GM23338 (cell line): ENCODE measurements around the gene THUMPD2. TPM values are rescaled to one million over a fixed set of nuclear protein-coding genes. Genes with fewer than 3 reads are reported as not detected.

Experiments used
- ATAC-seq: fragments of 200-7000 bp; cut with Tn5 transposase; 3 replicates; pipeline ENCODE4 v1.9.1; 2020
- DNase-seq: peaks from one replicate; pipeline ENCODE4 v3.0.0-alpha.2; 2015; ENCODE audit warnings: low spot score
- H2AFZ ChIP-seq: fragments of 200-600 bp; sonication (generic); 2 replicates; pipeline ENCODE4 v1.8.0; 2016; ENCODE audit warnings: antibody characterized with exemption, mild to moderate bottlenecking, moderate library complexity
- H3F3A ChIP-seq: fragments of 200-600 bp; sonication (generic); replicated peaks from 2 replicates; pipeline ENCODE4 v1.8.0; 2017; ENCODE audit warnings: antibody characterized with exemption, mixed run types, low read depth
- H3K27ac ChIP-seq: fragments of 200-600 bp; sonication (generic); 2 replicates; pipeline ENCODE4 v1.6.1; 2016; ENCODE audit warnings: low read depth
- H3K27me3 ChIP-seq: fragments of 200-600 bp; sonication (generic); 2 replicates; pipeline ENCODE4 v1.8.0; 2016; ENCODE audit warnings: mild to moderate bottlenecking, mixed run types, moderate library complexity; ENCODE audit not compliant: insufficient read depth
- H3K36me3 ChIP-seq: fragments of 200-600 bp; sonication (generic); 2 replicates; pipeline ENCODE4 v1.8.0; 2016; ENCODE audit warnings: mild to moderate bottlenecking; ENCODE audit not compliant: insufficient read depth
- H3K4me1 ChIP-seq: fragments of 200-600 bp; sonication (generic); 2 replicates; pipeline ENCODE4 v1.8.0; 2016; ENCODE audit warnings: mild to moderate bottlenecking, moderate library complexity; ENCODE audit not compliant: insufficient read depth
- H3K4me2 ChIP-seq: fragments of 200-600 bp; sonication (generic); 2 replicates; pipeline ENCODE4 v1.7.1; 2017; ENCODE audit warnings: mixed run types
- H3K4me3 ChIP-seq: fragments of 200-600 bp; sonication (generic); 2 replicates; pipeline ENCODE4 v1.6.1; 2016; ENCODE audit warnings: mixed run types
- H3K79me2 ChIP-seq: fragments of 200-600 bp; sonication (generic); replicated peaks from 2 replicates; pipeline ENCODE4 v1.8.0; 2017; ENCODE audit warnings: mild to moderate bottlenecking; ENCODE audit not compliant: insufficient read depth
- H3K9me2 ChIP-seq: fragments of 200-600 bp; sonication (generic); 2 replicates; pipeline ENCODE4 v1.8.0; 2017; ENCODE audit not compliant: insufficient read depth
- H4K20me1 ChIP-seq: fragments of 200-600 bp; sonication (generic); replicated peaks from 2 replicates; pipeline ENCODE4 v1.8.0; 2017; ENCODE audit warnings: mild to moderate bottlenecking; ENCODE audit not compliant: insufficient read depth
- H3K27ac Mint-ChIP-seq: 2 replicates; pipeline ENCODE4 v1.8.0; 2020; ENCODE audit warnings: inconsistent platforms, mild to moderate bottlenecking, moderate library complexity, mixed read lengths
- H3K27me3 Mint-ChIP-seq: 3 replicates; pipeline ENCODE4 v1.8.0; 2022; ENCODE audit warnings: low read depth, mild to moderate bottlenecking, moderate library complexity, mixed read lengths, inconsistent platforms; ENCODE audit not compliant: insufficient read depth, poor library complexity
- H3K36me3 Mint-ChIP-seq: 3 replicates; pipeline ENCODE4 v1.8.0; 2021; ENCODE audit warnings: low read depth, mild to moderate bottlenecking, inconsistent platforms, moderate library complexity, mixed read lengths
- H3K4me1 Mint-ChIP-seq: 3 replicates; pipeline ENCODE4 v1.8.0; 2020; ENCODE audit warnings: mild to moderate bottlenecking, inconsistent platforms, mixed read lengths
- H3K4me3 Mint-ChIP-seq: 3 replicates; pipeline ENCODE4 v1.8.0; 2021; ENCODE audit warnings: moderate library complexity, mild to moderate bottlenecking, inconsistent platforms, mixed read lengths
- H3K9me3 Mint-ChIP-seq: 3 replicates; pipeline ENCODE4 v1.8.0; 2020; ENCODE audit warnings: moderate library complexity, mild to moderate bottlenecking, inconsistent platforms, mixed read lengths
- CREB1 ChIP-seq: fragments of 250-450 bp; sonication (Bioruptor Pico); IDR thresholded peaks from 2 replicates; pipeline ENCODE4 v1.5.0; 2020; ENCODE audit warnings: low read depth, mild to moderate bottlenecking, moderate library complexity
- ETS1 ChIP-seq: IDR thresholded peaks from 2 replicates; pipeline ENCODE4 v1.6.1; 2016; ENCODE audit warnings: antibody characterized with exemption
- EZH2 ChIP-seq: fragments of 200-600 bp; sonication (generic); IDR thresholded peaks from one replicate; pipeline ENCODE4 v1.8.0; 2017; ENCODE audit warnings: antibody characterized with exemption, mild to moderate bottlenecking, low read depth; ENCODE audit not compliant: unreplicated experiment
- EZH2phosphoT487 ChIP-seq: fragments of 200-600 bp; sonication (generic); IDR thresholded peaks from one replicate; pipeline ENCODE4 v1.8.1; 2018; ENCODE audit warnings: antibody characterized with exemption; ENCODE audit not compliant: unreplicated experiment
- JUNB ChIP-seq: IDR thresholded peaks from one replicate; pipeline ENCODE4 v1.6.1; 2016; ENCODE audit warnings: antibody characterized with exemption; ENCODE audit not compliant: unreplicated experiment
- NANOG ChIP-seq: IDR thresholded peaks from 2 replicates; pipeline ENCODE4 v1.6.1; 2016; ENCODE audit warnings: antibody characterized with exemption, borderline replicate concordance
- POLR2AphosphoS5 ChIP-seq: IDR thresholded peaks from 2 replicates; pipeline ENCODE4 v1.6.1; 2016; ENCODE audit warnings: antibody characterized with exemption, low read depth
- REST ChIP-seq: IDR thresholded peaks from one replicate; pipeline ENCODE4 v1.6.1; 2018; ENCODE audit warnings: antibody characterized with exemption; ENCODE audit not compliant: unreplicated experiment
- STAT1 ChIP-seq: IDR thresholded peaks from one replicate; pipeline ENCODE4 v1.6.1; 2016; ENCODE audit warnings: antibody characterized with exemption; ENCODE audit not compliant: unreplicated experiment
- ZNF331 ChIP-seq: fragments of 250-450 bp; sonication (Bioruptor Pico); IDR thresholded peaks from 2 replicates; pipeline ENCODE4 v1.5.0; 2020; ENCODE audit warnings: low read depth, mild to moderate bottlenecking, moderate library complexity
- ZNF462 ChIP-seq: fragments of 250-450 bp; sonication (Bioruptor Pico); IDR thresholded peaks from 2 replicates; pipeline ENCODE4 v1.5.0; 2020; ENCODE audit warnings: mild to moderate bottlenecking, moderate library complexity
- polyA plus RNA-seq: library from polyadenylated mRNA; unstranded; fragments of >200 nt; fragmentation: Nextera tagmentation; extraction: Ambion mirVana; gene quantifications from 2 replicates; pipeline ENCODE4 v1.2.1, GENCODE V29; 2016
- total RNA-seq: library from RNA; depleted of rRNA; stranded (reverse); fragments of >200 nt; shearing (Covaris generic); gene quantifications from 2 replicates; pipeline ENCODE4 v1.2.3, GENCODE V29; 2014
- TF ChIP-seq, protein P1 (sequence below), 2 experiments: fragments of 200-600 bp in 1 of 2; sonication (generic) in 1 of 2; conservative IDR thresholded peaks; 2 replicates each; pipeline versions ENCODE4 v1.5.1 to v1.6.1; 2016 to 2017; ENCODE audit warnings: antibody characterized with exemption in 2 of 2, low read depth in 2 of 2, mild to moderate bottlenecking in 2 of 2, moderate library complexity in 1 of 2

THUMPD2 gene
- total and polyA plus RNA-seq, 2 experiments from 2014 or later, result 19.5 to 25.1 TPM

DNA sequence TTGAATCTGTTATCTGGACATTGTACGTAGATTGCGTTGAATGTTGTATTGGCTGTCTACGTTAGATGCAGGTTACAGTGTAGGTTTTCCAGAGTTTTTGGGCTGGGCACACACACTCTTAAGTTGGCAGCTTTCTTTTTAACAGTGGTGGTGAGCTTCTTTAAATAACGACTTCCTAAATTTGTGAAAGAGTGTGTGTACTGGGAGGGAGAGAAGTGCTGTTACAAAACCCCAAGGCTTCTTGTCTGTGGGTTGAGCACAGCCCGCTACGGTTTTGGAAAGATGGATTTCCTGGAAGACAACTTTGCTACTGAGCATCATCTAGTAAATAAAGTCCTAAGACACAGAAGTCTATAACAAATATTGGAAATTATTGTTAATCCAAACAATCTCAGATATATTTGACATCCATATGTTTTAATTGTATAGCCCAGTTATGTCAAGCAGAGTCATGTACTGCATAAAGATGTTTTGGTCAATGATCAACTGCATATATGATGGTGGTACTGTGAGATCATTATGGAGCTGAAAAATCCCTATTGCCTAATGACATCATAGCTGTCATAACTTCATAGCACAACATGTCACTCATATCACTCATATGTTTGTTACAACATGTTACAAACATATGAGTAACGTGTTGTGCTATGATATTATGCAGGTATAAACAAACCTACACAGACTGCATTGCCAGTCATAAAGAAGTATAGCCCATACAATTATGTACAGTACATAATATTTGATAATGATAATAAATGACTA, 7.9 kb upstream of the THUMPD2 start (continued):
- TF ChIP-seq ETS1 (no peak), NANOG (no peak), CREB1 (CRISPR knock-in tag) (no peak)

GRCh38 chr2:39782591-39782990, 3.5 kb upstream of the THUMPD2 start:
- peaks cover 2% of the 10 kb centered on the region for H3K36me3 Mint-ChIP-seq
- no peaks in the 10 kb centered on the region for H3K9me3 Mint-ChIP-seq
- DNase-seq (no peak), ATAC-seq (no peak)
- H3K36me3 ChIP-seq, result no peaks in the 10 kb centered on the region
- H3K27ac ChIP-seq, result no peak overlapping the region
- no peaks in the 10 kb centered on the region for H3K9me2 ChIP-seq
- H3K79me2 ChIP-seq, result peaks cover 11% of the 10 kb centered on the region
- H3K27ac Mint-ChIP-seq, result no peak overlapping the region
- peaks cover 25% of the 10 kb centered on the region for H3K4me1 ChIP-seq
- no peaks in the 10 kb centered on the region for H3F3A ChIP-seq
- no peak overlapping the region for H3K4me2 ChIP-seq
- H4K20me1 ChIP-seq, result no peaks in the 10 kb centered on the region
- no peak overlapping the region for H3K4me3 Mint-ChIP-seq
- H3K27me3 Mint-ChIP-seq, result peaks cover 14% of the 10 kb centered on the region
- H3K27me3 ChIP-seq, result no peaks in the 10 kb centered on the region
- H2AFZ ChIP-seq, result peak overlapping the region; percentile 77
- no peak overlapping the region for H3K4me3 ChIP-seq
- H3K4me1 Mint-ChIP-seq, result peaks cover 20% of the 10 kb centered on the region
- TF ChIP-seq CREB1 (CRISPR knock-in tag) (no peak), ZNF331 (CRISPR knock-in tag) (no peak), NANOG (no peak), ZNF462 (no peak), EZH2phosphoT487 (no peak), REST (no peak), POLR2AphosphoS5 (no peak), EZH2 (no peak), JUNB (no peak), STAT1 (no peak)
- TF ChIP-seq, protein P1, sequence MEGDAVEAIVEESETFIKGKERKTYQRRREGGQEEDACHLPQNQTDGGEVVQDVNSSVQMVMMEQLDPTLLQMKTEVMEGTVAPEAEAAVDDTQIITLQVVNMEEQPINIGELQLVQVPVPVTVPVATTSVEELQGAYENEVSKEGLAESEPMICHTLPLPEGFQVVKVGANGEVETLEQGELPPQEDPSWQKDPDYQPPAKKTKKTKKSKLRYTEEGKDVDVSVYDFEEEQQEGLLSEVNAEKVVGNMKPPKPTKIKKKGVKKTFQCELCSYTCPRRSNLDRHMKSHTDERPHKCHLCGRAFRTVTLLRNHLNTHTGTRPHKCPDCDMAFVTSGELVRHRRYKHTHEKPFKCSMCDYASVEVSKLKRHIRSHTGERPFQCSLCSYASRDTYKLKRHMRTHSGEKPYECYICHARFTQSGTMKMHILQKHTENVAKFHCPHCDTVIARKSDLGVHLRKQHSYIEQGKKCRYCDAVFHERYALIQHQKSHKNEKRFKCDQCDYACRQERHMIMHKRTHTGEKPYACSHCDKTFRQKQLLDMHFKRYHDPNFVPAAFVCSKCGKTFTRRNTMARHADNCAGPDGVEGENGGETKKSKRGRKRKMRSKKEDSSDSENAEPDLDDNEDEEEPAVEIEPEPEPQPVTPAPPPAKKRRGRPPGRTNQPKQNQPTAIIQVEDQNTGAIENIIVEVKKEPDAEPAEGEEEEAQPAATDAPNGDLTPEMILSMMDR (conservative IDR thresholded peaks at IDR 0.05; ENCODE audit: low read depth in 2 of 2), result no peak
